Measurements from ENCODE around the gene KLHDC8B.

KLHDC8B gene

GRCh38 chr3:49171119-49171774 lies at the start of gene KLHDC8B:
KLHDC8B (plus strand) TSS chr3:49171598; CDS start chr3:49172770, 1,172 bp downstream.
- DNase-seq (ENCODE audit: low spot score), result peak; percentile 61

GRCh38 chr3:49122022-49122421 lies 49.4 kb upstream of the KLHDC8B start:
- no peak for DNase-seq (ENCODE audit: low spot score)

- DNase-seq (ENCODE audit: low spot score), result no peak
Measured at GRCh38 chr3:49122451-49122850, 48.9 kb upstream of the KLHDC8B start.

- no peak for DNase-seq (ENCODE audit: low spot score)
Measured at GRCh38 chr3:49122886-49123545, 48.4 kb upstream of the KLHDC8B start.

GRCh38 chr3:49123687-49124086 lies 47.7 kb upstream of the KLHDC8B start:
- DNase-seq (ENCODE audit: low spot score), result no peak

GRCh38 chr3:49124203-49124602 lies 47.2 kb upstream of the KLHDC8B start:
- DNase-seq (ENCODE audit: low spot score), result no peak

- DNase-seq (ENCODE audit: low spot score), result peak; percentile 13
Measured at GRCh38 chr3:49124991-49125670, 46.3 kb upstream of the KLHDC8B start.

- no peak for DNase-seq (ENCODE audit: low spot score)
Measured at GRCh38 chr3:49131040-49131439, 40.4 kb upstream of the KLHDC8B start.

GRCh38 chr3:49131576-49131975 lies 39.8 kb upstream of the KLHDC8B start:
- no peak for DNase-seq (ENCODE audit: low spot score)

GRCh38 chr3:49132073-49132436 lies 39.3 kb upstream of the KLHDC8B start:
- no peak for DNase-seq (ENCODE audit: low spot score)

- DNase-seq (ENCODE audit: low spot score), result no peak
Measured at GRCh38 chr3:49132437-49133225, 38.8 kb upstream of the KLHDC8B start, which contains the start of gene LAMB2. LAMB2 (minus strand) TSS chr3:49133050; CDS start chr3:49132867, 183 bp downstream.

- no peak for DNase-seq (ENCODE audit: low spot score)
Measured at GRCh38 chr3:49133226-49133951, 38.0 kb upstream of the KLHDC8B start.

GRCh38 chr3:49134471-49135265 lies 36.7 kb upstream of the KLHDC8B start:
- no peak for DNase-seq (ENCODE audit: low spot score)

- DNase-seq (ENCODE audit: low spot score), result no peak
Measured at GRCh38 chr3:49135499-49135898, 35.9 kb upstream of the KLHDC8B start.

GRCh38 chr3:49140080-49140479 lies 31.3 kb upstream of the KLHDC8B start:
- DNase-seq (ENCODE audit: low spot score), result no peak

GRCh38 chr3:49148159-49148558 lies 23.2 kb upstream of the KLHDC8B start:
- DNase-seq (ENCODE audit: low spot score), result no peak

GRCh38 chr3:49151610-49152009 lies 19.8 kb upstream of the KLHDC8B start:
- DNase-seq (ENCODE audit: low spot score), result no peak

- DNase-seq (ENCODE audit: low spot score), result no peak
Measured at GRCh38 chr3:49153349-49153912, 18.0 kb upstream of the KLHDC8B start.

GRCh38 chr3:49157289-49157688 lies 14.1 kb upstream of the KLHDC8B start:
- no peak for DNase-seq (ENCODE audit: low spot score)

- peak; percentile 53 for DNase-seq (ENCODE audit: low spot score)
Measured at GRCh38 chr3:49158103-49158709, 13.2 kb upstream of the KLHDC8B start.
